HEK293 (cell line): Measurements from ENCODE around the gene RORC.

ENCODE experiments used
- CTCF ChIA-PET: fragments of 350-600 bp; formaldehyde crosslinking; extraction: SDS; loops from one replicate; lab custom pipeline; 2021; ENCODE audit warnings: antibody characterized with exemption; lab: Yijun Ruan, JAX
- POLR2A ChIA-PET: fragments of 300-600 bp; formaldehyde crosslinking; extraction: SDS; loops from one replicate; lab custom pipeline; 2020; ENCODE audit warnings: antibody characterized with exemption, inconsistent platforms; lab: Yijun Ruan, JAX
- H3K27ac ChIP-seq: fragments of 200-500 bp; sonication (Bioruptor generic); 2 replicates; pipeline ENCODE4 v1.5.1; 2014; ENCODE audit warnings: low read depth, low read length, control low read depth, inconsistent platforms; ENCODE audit errors: extremely low read depth
- H3K36me3 ChIP-seq, 2 experiments: fragments of 200-500 bp in 1 of 2; sonication (Bioruptor generic) in 1 of 2; 1 replicate in 1 of 2; 2 replicates in 1 of 2; pipeline ENCODE4 v1.5.1; 2014 to 2017; ENCODE audit warnings: inconsistent platforms in 2 of 2, low read length in 2 of 2; ENCODE audit not compliant: control insufficient read depth in 2 of 2, insufficient read depth in 1 of 2
- H3K4me1 ChIP-seq: fragments of 200-500 bp; sonication (Bioruptor generic); 2 replicates; pipeline ENCODE4 v1.5.1; 2014; ENCODE audit warnings: mild to moderate bottlenecking, low read length, inconsistent platforms; ENCODE audit not compliant: control insufficient read depth, insufficient read depth
- H3K4me3 ChIP-seq: 2 replicates; pipeline ENCODE4 v1.5.1; 2011; ENCODE audit warnings: low read depth, mild to moderate bottlenecking, control low read depth, low read length, moderate library complexity
- H3K9me3 ChIP-seq: fragments of 200-500 bp; sonication (Bioruptor generic); 2 replicates; pipeline ENCODE4 v1.5.1; 2014; ENCODE audit warnings: low read depth, low read length, inconsistent platforms; ENCODE audit not compliant: control insufficient read depth, insufficient read depth
- KLF1 ChIP-seq: fragments of 450-650 bp; formaldehyde crosslinking; IDR thresholded peaks from 2 replicates; pipeline ENCODE4 v1.5.1; 2016; ENCODE audit warnings: missing biosample characterization, missing genetic modification characterization
- ZBTB17 ChIP-seq: fragments of 450-650 bp; formaldehyde crosslinking; IDR thresholded peaks from 2 replicates; pipeline ENCODE4 v1.5.1; 2016; ENCODE audit warnings: missing biosample characterization, missing genetic modification characterization
- ZNF214 ChIP-seq: fragments of 450-650 bp; formaldehyde crosslinking; IDR thresholded peaks from 2 replicates; pipeline ENCODE4 v1.5.1; 2017; ENCODE audit warnings: missing biosample characterization, mild to moderate bottlenecking, missing genetic modification characterization, borderline replicate concordance
- ZNF341 ChIP-seq: fragments of 450-650 bp; formaldehyde crosslinking; IDR thresholded peaks from 2 replicates; pipeline ENCODE4; 2016; ENCODE audit warnings: low read depth, missing biosample characterization, missing genetic modification characterization
- ZNF394 ChIP-seq: fragments of 450-650 bp; formaldehyde crosslinking; IDR thresholded peaks from 2 replicates; pipeline ENCODE4 v1.5.1; 2016; ENCODE audit warnings: missing biosample characterization, missing genetic modification characterization, mild to moderate bottlenecking, moderate library complexity, borderline replicate concordance
- ZNF398 ChIP-seq: fragments of 450-650 bp; formaldehyde crosslinking; IDR thresholded peaks from 2 replicates; pipeline ENCODE4 v1.5.1; 2017; ENCODE audit warnings: missing biosample characterization, missing genetic modification characterization
- ZNF549 ChIP-seq: fragments of 450-650 bp; IDR thresholded peaks from 2 replicates; pipeline ENCODE4 v1.5.1; 2018; ENCODE audit warnings: missing biosample characterization, missing genetic modification characterization, mild to moderate bottlenecking, inconsistent platforms, moderate library complexity
- ZNF571 ChIP-seq: fragments of 450-650 bp; formaldehyde crosslinking; IDR thresholded peaks from 2 replicates; pipeline ENCODE4 v1.5.0; 2017; ENCODE audit warnings: missing biosample characterization, missing genetic modification characterization
- ZNF600 ChIP-seq: fragments of 450-650 bp; formaldehyde crosslinking; IDR thresholded peaks from 2 replicates; pipeline ENCODE4 v1.5.1; 2016; ENCODE audit warnings: missing biosample characterization, missing genetic modification characterization
- ZNF623 ChIP-seq: fragments of 450-650 bp; formaldehyde crosslinking; IDR thresholded peaks from 2 replicates; pipeline ENCODE4 v1.5.1; 2016; ENCODE audit warnings: missing biosample characterization, missing genetic modification characterization
- ZNF791 ChIP-seq: fragments of 450-650 bp; formaldehyde crosslinking; IDR thresholded peaks from 2 replicates; pipeline ENCODE4 v1.5.1; 2016; ENCODE audit warnings: missing biosample characterization, missing genetic modification characterization
- ZNF830 ChIP-seq: fragments of 450-650 bp; IDR thresholded peaks from 2 replicates; pipeline ENCODE4 v1.5.0; 2018; ENCODE audit warnings: missing biosample characterization, missing genetic modification characterization, low read depth, mild to moderate bottlenecking, moderate library complexity
- TF ChIP-seq, protein P1 (sequence below): fragments of 450-650 bp; formaldehyde crosslinking; IDR thresholded peaks from 2 replicates; pipeline ENCODE4 v1.5.1; 2016; ENCODE audit warnings: missing biosample characterization, missing genetic modification characterization

The RORC gene

DNA sequence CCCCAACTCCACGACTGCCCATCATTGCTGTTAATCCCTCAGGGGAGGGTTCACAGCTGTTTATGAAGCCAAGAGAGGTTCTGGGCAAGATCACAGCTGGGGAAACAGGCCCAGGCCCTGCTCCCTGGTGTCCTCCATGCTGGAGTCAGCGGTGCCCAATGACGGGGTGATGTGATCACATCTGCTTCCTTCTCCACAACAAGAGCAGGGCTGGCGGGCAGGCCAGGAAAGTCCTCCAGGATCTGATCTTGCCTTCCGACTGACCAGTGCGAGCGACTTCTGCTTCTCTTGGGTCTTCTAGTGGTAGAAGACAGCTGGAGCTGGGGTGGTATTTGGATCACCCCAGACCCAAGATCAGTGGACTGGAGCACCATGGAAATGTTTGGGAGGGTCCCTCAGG, 25.4 kb downstream of the RORC start:
- TF ChIP-seq ZNF549 (tag by site-specific recombination), result no peak
- TF ChIP-seq ZNF394 (tag by site-specific recombination), result no peak
- TF ChIP-seq ZNF830, result no peak
- no peak for TF ChIP-seq KLF1
- TF ChIP-seq, protein P1, sequence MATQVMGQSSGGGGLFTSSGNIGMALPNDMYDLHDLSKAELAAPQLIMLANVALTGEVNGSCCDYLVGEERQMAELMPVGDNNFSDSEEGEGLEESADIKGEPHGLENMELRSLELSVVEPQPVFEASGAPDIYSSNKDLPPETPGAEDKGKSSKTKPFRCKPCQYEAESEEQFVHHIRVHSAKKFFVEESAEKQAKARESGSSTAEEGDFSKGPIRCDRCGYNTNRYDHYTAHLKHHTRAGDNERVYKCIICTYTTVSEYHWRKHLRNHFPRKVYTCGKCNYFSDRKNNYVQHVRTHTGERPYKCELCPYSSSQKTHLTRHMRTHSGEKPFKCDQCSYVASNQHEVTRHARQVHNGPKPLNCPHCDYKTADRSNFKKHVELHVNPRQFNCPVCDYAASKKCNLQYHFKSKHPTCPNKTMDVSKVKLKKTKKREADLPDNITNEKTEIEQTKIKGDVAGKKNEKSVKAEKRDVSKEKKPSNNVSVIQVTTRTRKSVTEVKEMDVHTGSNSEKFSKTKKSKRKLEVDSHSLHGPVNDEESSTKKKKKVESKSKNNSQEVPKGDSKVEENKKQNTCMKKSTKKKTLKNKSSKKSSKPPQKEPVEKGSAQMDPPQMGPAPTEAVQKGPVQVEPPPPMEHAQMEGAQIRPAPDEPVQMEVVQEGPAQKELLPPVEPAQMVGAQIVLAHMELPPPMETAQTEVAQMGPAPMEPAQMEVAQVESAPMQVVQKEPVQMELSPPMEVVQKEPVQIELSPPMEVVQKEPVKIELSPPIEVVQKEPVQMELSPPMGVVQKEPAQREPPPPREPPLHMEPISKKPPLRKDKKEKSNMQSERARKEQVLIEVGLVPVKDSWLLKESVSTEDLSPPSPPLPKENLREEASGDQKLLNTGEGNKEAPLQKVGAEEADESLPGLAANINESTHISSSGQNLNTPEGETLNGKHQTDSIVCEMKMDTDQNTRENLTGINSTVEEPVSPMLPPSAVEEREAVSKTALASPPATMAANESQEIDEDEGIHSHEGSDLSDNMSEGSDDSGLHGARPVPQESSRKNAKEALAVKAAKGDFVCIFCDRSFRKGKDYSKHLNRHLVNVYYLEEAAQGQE (tag by site-specific recombination), result no peak
- no peak for TF ChIP-seq ZNF623 (tag by site-specific recombination)
- no peak for TF ChIP-seq ZNF600 (tag by site-specific recombination)
- no peak for TF ChIP-seq ZNF571 (tag by site-specific recombination)
- Histone ChIP-seq H3K9me3 (no peaks in the 10 kb centered on the region), H3K27ac (no peak overlapping the region), H3K4me1 (no peaks in the 10 kb centered on the region), H3K4me3 (no peak overlapping the region), H3K36me3 (no peaks in the 10 kb centered on the region)
- POLR2A ChIA-PET, result no interaction called here
- CTCF ChIA-PET, result no interaction called here

- no peak within 1 kb of the TSS for H3K27ac ChIP-seq
- POLR2A ChIA-PET, result no interaction called here
- no peaks in the 10 kb centered on the region for H3K4me1 ChIP-seq
- no peaks in the 10 kb centered on the region for H3K9me3 ChIP-seq
- CTCF ChIA-PET, result no interaction called here
- TF ChIP-seq ZNF341 (peak; percentile 74), ZNF214 (tag by site-specific recombination) (no peak), ZNF398 (tag by site-specific recombination) (0 out of 2 replicates have a peak, but pooled peaks have one; percentile 20), ZNF394 (tag by site-specific recombination) (no peak)
- H3K36me3 ChIP-seq, result no peaks in the 10 kb centered on the region
- H3K4me3 ChIP-seq, result no peak within 1 kb of the TSS
Observed at GRCh38 chr1:151805066-151805820, 26.4 kb downstream of the RORC start, which contains the start of gene LINGO4. TSS of gene LINGO4 (minus strand) at chr1:151805419. CDS start at chr1:151802704, 2,715 bp downstream.

DNA sequence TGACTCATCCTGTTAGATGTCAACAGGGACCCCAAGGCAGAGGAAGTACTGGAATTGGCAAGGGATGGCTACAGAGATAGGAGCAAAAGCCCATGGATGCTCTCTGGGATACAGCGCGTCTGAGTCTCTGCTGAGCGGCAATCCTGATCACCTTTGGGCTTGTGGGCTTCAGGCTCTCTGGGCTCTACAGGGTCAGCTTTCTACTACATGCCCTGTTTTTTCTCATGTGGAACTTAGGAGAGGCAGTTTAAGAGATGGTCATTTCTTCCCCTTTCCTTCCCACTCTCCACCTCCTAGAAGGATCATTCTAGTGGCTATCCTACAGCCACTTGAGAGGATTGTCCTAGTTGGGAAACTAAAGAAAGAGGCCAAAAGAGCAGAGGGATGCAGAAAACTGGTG, 27.7 kb downstream of the RORC start:
- no peaks in the 10 kb centered on the region for H3K36me3 ChIP-seq
- CTCF ChIA-PET, result interaction anchor here (0.8 kb wide), 1 partner anchor 24 kb away, joined by 4 read pairs; no protein-coding TSS in a partner anchor
- H3K9me3 ChIP-seq, result no peaks in the 10 kb centered on the region
- POLR2A ChIA-PET, result no interaction called here
- TF ChIP-seq ZNF791 (tag by site-specific recombination) (no peak), ZBTB17 (tag by site-specific recombination) (peak; percentile 96)
- no peaks in the 10 kb centered on the region for H3K4me1 ChIP-seq
- no peak overlapping the region for H3K27ac ChIP-seq
- H3K4me3 ChIP-seq, result no peak overlapping the region
